Measurements from ENCODE around the gene UBXN2A. TPM values are rescaled to one million over a fixed set of nuclear protein-coding genes. Genes with fewer than 3 reads are reported as not detected.

The UBXN2A gene
- polyA plus RNA-seq, 2 donors: 5.8 to 6.4 TPM

DNA sequence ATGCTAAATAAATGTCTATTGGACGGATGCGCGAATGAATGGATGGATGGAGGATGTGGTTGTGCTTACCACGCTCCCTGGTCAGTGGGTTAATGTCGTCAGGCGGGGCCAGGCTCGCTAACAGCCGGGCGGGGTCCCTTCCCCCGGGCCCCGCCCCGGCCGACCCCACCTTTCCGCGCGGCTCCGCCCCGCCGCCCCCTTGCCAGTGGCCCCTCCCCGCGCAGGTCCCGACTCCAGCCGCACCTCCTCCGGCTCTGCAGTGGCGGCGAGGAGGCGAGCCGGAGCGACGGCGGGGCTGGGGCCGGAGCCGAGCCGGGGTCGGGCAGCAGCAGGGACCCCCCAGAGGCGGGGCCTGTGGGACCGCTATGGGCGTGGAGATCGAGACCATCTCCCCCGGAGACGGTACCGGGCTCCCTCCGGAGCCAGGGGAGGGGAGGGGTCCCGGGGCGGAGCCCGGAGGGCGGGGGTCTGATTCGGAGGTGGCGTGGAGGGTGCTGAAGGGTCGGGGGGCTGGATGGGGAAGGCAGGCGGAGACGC lies 109.3 kb downstream of the UBXN2A start, which contains the start of gene FKBP1B:
Gene FKBP1B, plus strand, starts transcription at position 257 of the 537 bp plus-strand sequence. Its CDS starts 109 bp downstream, at position 366.
- Histone ChIP-seq H3K4me3 (ENCODE audit: low read depth in 1 of 2, low read length in 2 of 2) (peak within 1 kb of the TSS; percentile 60 to 77), H3K9me3 (ENCODE audit: control insufficient read depth in 2 of 2, insufficient read depth in 1 of 2, low read depth in 1 of 2, low read length in 1 of 2) (no peaks in the 10 kb centered on the region), H3K4me1 (ENCODE audit: control insufficient read depth in 2 of 2, insufficient read depth in 2 of 2, low read length in 1 of 2) (peaks cover 0 to 3% of the 10 kb centered on the region in 2 donors), H3K27ac (ENCODE audit: low read depth in 2 of 2, low read length in 1 of 2) (peak within 1 kb of the TSS in 1 of 2 donors; percentile 45), H3K27me3 (ENCODE audit: control insufficient read depth in 1 of 2, insufficient read depth in 2 of 2, low read length in 2 of 2) (no peaks in the 10 kb centered on the region), H3K36me3 (ENCODE audit: control insufficient read depth in 2 of 2, insufficient read depth in 2 of 2, low read length in 1 of 2) (no peaks in the 10 kb centered on the region)
- WGBS, 2 donors: 1% methylated on average over 44 to 52 of the region's 52 CpGs

DNA sequence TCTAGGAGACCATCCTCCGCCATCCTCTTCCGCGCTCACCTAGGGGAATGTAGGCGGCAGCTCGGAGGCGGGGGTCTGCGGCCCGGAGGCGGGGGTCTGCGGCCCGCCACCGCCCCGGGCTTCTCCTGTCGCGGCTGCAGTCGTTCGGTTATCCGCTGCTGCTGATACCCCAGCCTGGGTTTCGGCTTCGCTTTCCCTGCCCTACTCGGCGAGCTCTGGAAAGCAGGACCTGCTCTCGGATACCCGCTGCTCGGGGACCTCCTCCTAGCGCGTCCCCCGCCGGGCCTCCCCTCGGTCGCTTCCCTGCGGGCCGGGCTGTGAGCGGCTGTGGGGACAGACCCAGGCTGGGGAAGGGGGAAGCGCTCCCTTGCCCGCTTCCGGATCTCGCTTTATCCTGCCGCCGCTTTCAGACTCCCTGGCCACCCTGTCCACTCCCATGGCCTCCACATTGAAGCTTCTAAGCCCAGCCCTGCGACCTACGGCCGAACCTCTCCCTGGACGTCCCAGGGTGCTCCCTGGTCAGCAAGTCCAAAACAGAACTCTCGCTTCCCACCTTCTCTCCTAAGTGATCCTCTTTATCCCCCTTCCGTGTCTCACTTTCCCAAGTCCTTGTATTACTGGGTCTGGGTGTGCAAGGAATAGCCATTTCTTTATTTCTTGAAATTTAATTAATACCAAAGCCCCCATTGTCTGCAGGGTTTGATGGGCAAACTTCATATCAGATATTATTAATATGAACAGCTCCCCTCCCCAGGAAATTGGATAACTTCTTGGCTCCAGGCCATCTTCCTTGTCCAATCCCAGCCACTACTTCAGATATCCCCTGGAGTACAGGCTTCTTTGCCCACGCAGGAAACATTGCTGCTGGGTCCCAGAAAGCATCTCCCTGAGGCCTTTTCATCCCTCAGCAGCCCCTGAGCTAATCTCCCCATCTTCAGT lies 110.0 kb downstream of the UBXN2A start:
- H3K27me3 ChIP-seq (ENCODE audit: control insufficient read depth in 1 of 2, insufficient read depth in 2 of 2, low read length in 2 of 2): no peaks in the 10 kb centered on the region
- WGBS, 2 donors: 5 to 6% methylated on average over 42 to 47 of the region's 47 CpGs

GRCh38 chr2:24051833-24052232 lies 111.6 kb downstream of the UBXN2A start:
- Histone ChIP-seq H3K27ac (ENCODE audit: low read depth in 2 of 2, low read length in 1 of 2) (no peak overlapping the region), H3K27me3 (ENCODE audit: control insufficient read depth in 1 of 2, insufficient read depth in 2 of 2, low read length in 2 of 2) (no peaks in the 10 kb centered on the region), H3K9me3 (ENCODE audit: control insufficient read depth in 2 of 2, insufficient read depth in 1 of 2, low read depth in 1 of 2, low read length in 1 of 2) (no peaks in the 10 kb centered on the region), H3K4me1 (ENCODE audit: control insufficient read depth in 2 of 2, insufficient read depth in 2 of 2, low read length in 1 of 2) (no peaks in the 10 kb centered on the region), H3K4me3 (ENCODE audit: low read depth in 1 of 2, low read length in 2 of 2) (no peak overlapping the region), H3K36me3 (ENCODE audit: control insufficient read depth in 2 of 2, insufficient read depth in 2 of 2, low read length in 1 of 2) (no peaks in the 10 kb centered on the region)
- WGBS, 2 donors: 82 to 85% methylated on average over 8 of the region's 8 CpGs

More for the DNA sequence above, 110.0 kb downstream of the UBXN2A start:
- Histone ChIP-seq H3K27ac (ENCODE audit: low read depth in 2 of 2, low read length in 1 of 2) (peak overlapping the region in 1 of 2 donors; percentile 45), H3K4me3 (ENCODE audit: low read depth in 1 of 2, low read length in 2 of 2) (peak overlapping the region; percentile 60 to 77), H3K4me1 (ENCODE audit: control insufficient read depth in 2 of 2, insufficient read depth in 2 of 2, low read length in 1 of 2) (peaks cover 0 to 3% of the 10 kb centered on the region in 2 donors), H3K36me3 (ENCODE audit: control insufficient read depth in 2 of 2, insufficient read depth in 2 of 2, low read length in 1 of 2) (no peaks in the 10 kb centered on the region), H3K9me3 (ENCODE audit: control insufficient read depth in 2 of 2, insufficient read depth in 1 of 2, low read depth in 1 of 2, low read length in 1 of 2) (no peaks in the 10 kb centered on the region)

DNA sequence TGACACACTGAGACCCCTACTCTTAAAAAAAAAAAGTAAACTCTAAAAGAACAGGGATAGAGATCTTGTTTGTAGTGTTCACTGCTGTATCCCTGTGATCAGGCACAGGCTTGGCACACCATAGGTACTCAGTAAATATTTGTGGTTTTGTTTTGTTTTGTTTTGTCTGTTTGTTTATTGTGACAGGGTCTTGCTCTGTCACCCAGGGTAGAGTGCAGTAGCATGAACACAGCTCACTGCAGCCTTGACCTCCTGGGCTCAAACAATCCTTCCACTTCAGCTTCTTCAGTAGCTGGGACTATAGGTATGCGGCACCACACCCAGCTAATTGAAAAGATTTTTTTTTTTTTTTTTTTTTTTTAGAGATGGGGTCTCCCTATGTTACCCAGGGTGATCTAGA lies 112.7 kb downstream of the UBXN2A start:
- Histone ChIP-seq H3K4me1 (ENCODE audit: control insufficient read depth in 2 of 2, insufficient read depth in 2 of 2, low read length in 1 of 2) (no peaks in the 10 kb centered on the region), H3K36me3 (ENCODE audit: control insufficient read depth in 2 of 2, insufficient read depth in 2 of 2, low read length in 1 of 2) (no peaks in the 10 kb centered on the region), H3K9me3 (ENCODE audit: control insufficient read depth in 2 of 2, insufficient read depth in 1 of 2, low read depth in 1 of 2, low read length in 1 of 2) (no peaks in the 10 kb centered on the region), H3K27ac (ENCODE audit: low read depth in 2 of 2, low read length in 1 of 2) (no peak overlapping the region), H3K4me3 (ENCODE audit: low read depth in 1 of 2, low read length in 2 of 2) (no peak overlapping the region), H3K27me3 (ENCODE audit: control insufficient read depth in 1 of 2, insufficient read depth in 2 of 2, low read length in 2 of 2) (no peaks in the 10 kb centered on the region)
- 96 to 100% methylated on average over 1 of the region's 1 CpG for WGBS, 2 donors

Other genes with a start within 250 kb of the UBXN2A start
- gene ATAD2B, start 13.3 kb upstream of the UBXN2A start, polyA plus RNA-seq: 1 to 10 TPM; 4.0 to 5.8 TPM
- under 1 TPM; 0.05 to 0.08 TPM for gene MFSD2B, start 69.6 kb downstream of the UBXN2A start, polyA plus RNA-seq
- 1 to 10 TPM; 1.2 to 1.9 TPM for gene WDCP, start 106.9 kb downstream of the UBXN2A start, polyA plus RNA-seq
- gene FKBP1B, start 109.3 kb downstream of the UBXN2A start, polyA plus RNA-seq: 1 to 10 TPM; 6.7 to 7.6 TPM
- gene SF3B6, start 135.9 kb downstream of the UBXN2A start, polyA plus RNA-seq: 100 to 1,000 TPM in 1 of 2 donors, 10 to 100 TPM in 1; 92.1 to 139 TPM
- 100 to 1,000 TPM; 116 to 123 TPM for gene TP53I3, start 144.4 kb downstream of the UBXN2A start, polyA plus RNA-seq
- gene PFN4, start 182.9 kb downstream of the UBXN2A start, polyA plus RNA-seq: under 1 TPM; 0.39 to 0.55 TPM
- 1 to 10 TPM; 4.8 to 9.0 TPM for gene FAM228B, start 183.0 kb downstream of the UBXN2A start, polyA plus RNA-seq
- under 1 TPM; 0.16 to 0.22 TPM for gene FAM228A, start 234.6 kb downstream of the UBXN2A start, polyA plus RNA-seq

All from esophagus (tissue), 2 donors.